Measurements from ENCODE around the gene PP2D1. TPM values are rescaled to one million over a fixed set of nuclear protein-coding genes. Genes with fewer than 3 reads are reported as not detected.

Gene PP2D1
- total RNA-seq, 1 donor from 2014 or later: not detected

Other genes starting within 250 kb of the PP2D1 start
- 0.24 and 0.34 TPM in 2 replicates for gene EFHB, start 78.0 kb downstream of the PP2D1 start, total RNA-seq
- 62.2 and 64.0 TPM in 2 replicates for gene RAB5A, start 65.2 kb downstream of the PP2D1 start, total RNA-seq
- gene KAT2B, start 28.2 kb upstream of the PP2D1 start, total RNA-seq: 25.1 and 38.5 TPM in 2 replicates
- gene SGO1, start 173.9 kb upstream of the PP2D1 start, total RNA-seq: 17.8 and 18.3 TPM in 2 replicates